ENCODE measurements around the gene INPP4B.

- TF ChIP-seq, protein P1, sequence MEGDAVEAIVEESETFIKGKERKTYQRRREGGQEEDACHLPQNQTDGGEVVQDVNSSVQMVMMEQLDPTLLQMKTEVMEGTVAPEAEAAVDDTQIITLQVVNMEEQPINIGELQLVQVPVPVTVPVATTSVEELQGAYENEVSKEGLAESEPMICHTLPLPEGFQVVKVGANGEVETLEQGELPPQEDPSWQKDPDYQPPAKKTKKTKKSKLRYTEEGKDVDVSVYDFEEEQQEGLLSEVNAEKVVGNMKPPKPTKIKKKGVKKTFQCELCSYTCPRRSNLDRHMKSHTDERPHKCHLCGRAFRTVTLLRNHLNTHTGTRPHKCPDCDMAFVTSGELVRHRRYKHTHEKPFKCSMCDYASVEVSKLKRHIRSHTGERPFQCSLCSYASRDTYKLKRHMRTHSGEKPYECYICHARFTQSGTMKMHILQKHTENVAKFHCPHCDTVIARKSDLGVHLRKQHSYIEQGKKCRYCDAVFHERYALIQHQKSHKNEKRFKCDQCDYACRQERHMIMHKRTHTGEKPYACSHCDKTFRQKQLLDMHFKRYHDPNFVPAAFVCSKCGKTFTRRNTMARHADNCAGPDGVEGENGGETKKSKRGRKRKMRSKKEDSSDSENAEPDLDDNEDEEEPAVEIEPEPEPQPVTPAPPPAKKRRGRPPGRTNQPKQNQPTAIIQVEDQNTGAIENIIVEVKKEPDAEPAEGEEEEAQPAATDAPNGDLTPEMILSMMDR (IDR thresholded peaks at IDR 0.05): no peak
- TF ChIP-seq POLR2A (IDR thresholded peaks at IDR 0.05) (no peak), EP300 (IDR thresholded peaks at IDR 0.05) (no peak)
Observed at GRCh38 chr4:142572071-142572470, 274.0 kb downstream of the INPP4B start.

All from ovary (tissue), 3 donors.